GM12874 (cell line): ENCODE measurements around the gene NR5A2.

Experiments used
- TF ChIP-seq, protein P1 (sequence below): IDR thresholded peaks from 2 replicates; pipeline ENCODE4 v1.5.1; 2011; ENCODE audit warnings: low read depth, mild to moderate bottlenecking, control low read depth, low read length, moderate library complexity; ENCODE audit not compliant: insufficient read depth

The NR5A2 gene

DNA sequence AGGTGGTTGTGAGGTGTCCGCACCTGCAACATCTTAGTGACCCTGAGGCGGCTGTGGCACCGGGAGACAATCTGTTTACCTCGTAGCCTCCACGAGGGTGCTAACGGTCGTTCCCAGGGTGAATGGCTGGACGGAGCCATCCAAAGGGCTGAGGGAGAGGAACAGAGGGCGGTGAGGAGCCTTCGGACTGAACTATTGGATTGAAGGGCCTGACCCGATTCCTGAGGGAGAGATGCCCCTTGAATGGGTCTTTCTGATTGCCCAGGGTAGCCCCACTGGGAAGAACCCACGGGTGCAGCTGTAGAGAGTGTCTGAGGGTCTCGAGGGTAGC is 2.3 kb downstream of the NR5A2 start:
- TF ChIP-seq, protein P1, sequence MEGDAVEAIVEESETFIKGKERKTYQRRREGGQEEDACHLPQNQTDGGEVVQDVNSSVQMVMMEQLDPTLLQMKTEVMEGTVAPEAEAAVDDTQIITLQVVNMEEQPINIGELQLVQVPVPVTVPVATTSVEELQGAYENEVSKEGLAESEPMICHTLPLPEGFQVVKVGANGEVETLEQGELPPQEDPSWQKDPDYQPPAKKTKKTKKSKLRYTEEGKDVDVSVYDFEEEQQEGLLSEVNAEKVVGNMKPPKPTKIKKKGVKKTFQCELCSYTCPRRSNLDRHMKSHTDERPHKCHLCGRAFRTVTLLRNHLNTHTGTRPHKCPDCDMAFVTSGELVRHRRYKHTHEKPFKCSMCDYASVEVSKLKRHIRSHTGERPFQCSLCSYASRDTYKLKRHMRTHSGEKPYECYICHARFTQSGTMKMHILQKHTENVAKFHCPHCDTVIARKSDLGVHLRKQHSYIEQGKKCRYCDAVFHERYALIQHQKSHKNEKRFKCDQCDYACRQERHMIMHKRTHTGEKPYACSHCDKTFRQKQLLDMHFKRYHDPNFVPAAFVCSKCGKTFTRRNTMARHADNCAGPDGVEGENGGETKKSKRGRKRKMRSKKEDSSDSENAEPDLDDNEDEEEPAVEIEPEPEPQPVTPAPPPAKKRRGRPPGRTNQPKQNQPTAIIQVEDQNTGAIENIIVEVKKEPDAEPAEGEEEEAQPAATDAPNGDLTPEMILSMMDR: no peak

DNA sequence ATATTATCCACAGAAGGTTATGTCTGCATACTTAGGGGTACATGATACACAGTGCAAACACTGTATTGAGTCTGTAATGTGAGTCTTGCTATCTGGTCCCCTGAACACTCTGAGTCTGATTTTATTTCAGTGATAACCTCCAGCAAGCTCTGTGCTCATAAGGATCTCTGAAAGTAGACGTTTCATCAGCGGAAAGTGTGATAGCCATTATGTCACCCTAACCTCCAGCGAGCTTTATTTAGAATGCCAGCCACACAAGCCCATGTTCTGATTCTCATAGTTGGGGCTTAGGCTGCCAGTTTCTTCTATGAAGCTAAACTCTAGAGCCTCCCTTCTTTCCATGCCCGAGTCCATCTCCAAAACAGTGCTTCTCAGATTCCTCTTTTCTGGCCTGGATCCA is 3.3 kb downstream of the NR5A2 start:
- TF ChIP-seq, protein P1: no peak

DNA sequence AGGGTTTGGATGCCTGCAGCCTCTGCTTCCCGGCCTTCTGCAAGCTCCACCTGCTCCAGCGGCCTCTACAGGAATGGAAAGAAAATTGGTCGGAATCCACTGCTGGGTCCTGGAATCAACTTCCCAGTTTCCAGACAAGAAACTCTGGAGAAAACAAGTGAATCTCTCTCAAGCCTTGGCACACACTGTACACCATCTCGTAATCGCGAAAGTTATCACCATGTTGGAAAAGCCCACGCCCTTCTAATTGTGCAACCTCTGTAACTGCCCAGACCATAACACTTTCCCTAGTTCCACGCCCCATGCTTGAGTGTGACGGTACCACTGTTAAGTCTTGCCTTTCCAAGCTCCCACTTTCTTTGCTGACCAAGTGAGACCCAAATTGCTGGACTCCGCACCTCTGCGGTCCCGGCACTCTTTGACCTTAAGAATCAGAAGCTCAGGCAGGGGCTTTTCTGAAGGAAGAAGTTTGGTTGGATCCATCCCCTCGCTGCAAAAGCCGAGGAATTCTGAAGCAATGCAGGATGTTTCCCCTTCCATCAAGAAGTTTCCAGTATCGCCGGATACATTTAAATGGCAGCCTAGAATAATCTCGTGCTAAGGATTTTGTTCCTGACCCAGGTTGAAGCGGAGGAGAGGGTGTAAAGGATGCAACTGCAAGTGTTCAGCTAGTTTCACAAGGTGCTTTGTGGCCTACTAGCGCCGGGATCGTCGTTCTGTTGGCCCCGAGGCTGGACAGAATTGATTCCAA is 6.2 kb downstream of the NR5A2 start:
- TF ChIP-seq, protein P1: no peak

DNA sequence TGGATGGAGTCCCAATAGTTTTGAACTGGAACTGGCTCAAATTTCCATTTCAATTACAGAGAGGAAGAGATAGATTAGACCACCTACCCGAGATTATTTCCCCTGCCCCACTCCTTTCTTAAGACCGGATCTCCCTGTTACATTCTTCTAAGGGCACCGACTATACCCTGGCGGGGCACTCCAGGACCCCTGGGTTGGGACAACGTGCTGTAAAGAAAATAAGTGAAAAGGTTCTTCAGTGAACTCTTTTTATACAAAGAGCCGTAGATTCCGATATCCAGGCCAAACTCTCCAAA is 6.7 kb downstream of the NR5A2 start:
- TF ChIP-seq, protein P1: no peak

DNA sequence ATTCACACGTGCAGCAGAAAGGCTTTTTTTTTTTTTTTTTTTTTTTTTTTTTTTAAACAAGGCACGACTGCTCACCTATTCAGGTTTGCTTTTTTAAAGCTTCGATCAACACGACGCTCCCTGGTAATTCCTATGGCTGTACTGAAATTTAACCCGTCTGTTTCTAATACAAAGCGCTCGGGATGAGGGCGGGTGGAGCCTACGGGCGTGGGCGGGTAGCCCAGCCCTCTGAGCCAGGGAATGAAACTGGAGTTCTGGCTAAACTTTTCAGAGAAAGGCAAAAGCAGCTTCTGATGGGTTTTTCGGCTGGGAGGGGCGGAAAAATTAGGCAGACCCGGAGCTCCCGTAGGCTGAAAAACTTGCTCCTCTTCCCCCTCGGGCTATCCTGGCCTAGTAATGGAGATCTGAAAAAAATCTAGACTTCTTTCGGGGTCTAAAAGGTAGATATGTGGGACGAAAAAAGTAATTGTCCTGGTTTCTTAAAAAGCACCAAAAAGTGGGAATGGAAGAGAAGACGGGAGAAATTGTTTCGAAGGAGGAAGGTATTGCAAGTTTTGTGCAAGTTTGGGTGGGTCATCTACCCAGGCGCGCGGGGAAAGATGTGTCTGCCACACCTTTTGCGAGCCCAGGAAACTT is 7.4 kb downstream of the NR5A2 start:
- TF ChIP-seq, protein P1: no peak

DNA sequence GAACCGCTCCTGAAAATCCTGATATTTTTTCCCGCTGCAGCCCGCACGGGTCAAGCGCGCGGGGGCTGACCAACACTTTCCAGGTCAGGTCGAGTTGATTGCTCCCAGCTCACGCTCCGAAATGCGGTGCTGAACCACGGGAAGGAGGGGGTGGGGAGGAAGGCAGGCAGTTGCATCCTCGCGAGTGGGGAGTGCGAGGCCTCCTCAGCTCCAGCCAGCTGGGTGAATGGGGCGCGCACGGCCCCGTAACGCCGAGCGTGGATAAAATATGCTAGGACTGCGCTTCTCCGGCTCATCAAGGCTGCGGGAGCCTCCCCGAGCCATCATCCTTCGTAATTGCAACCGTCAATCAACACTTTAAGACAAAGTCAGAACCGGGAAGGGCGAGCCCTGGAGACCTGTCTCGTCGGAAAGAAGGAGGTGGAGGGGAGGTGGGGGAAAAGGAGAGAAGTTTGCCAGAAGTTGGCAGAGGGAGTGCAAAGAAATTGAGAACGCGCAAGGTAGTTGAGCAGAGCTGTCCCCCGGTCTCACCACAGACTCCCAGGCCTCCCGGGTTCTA is 8.0 kb downstream of the NR5A2 start:
- TF ChIP-seq, protein P1: no peak

DNA sequence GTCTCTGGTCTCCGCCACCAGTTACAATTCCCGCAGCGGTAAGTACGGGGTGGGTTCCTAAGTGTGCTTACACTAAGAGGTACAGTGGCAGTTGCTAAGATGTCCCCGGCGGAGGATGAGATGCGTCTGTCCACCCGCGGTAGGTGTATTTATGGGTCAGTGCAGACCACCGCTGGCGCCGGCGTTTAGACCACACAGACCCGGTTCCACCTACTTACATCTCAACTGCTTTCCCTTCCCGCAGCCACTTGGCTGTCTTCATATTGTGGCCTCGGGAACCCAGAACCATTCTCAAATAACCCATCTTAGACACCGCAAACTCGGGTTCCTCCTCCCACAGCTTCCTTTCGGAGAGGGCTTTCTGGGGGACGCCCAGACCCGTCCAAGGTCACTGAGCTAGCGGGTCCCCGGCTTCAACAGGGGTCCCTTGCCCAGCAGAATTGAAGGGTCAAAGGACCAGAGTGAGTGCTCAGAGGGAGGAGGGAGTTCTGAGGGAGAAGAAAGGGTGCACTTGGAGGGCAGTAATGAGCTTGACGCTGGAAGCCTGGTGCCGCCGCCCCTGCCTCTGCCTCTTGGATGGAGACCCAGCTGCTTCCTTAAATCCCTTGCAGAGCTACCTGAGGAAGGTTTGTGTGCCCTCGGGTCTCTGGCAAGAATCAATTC is 8.6 kb downstream of the NR5A2 start:
- TF ChIP-seq, protein P1: no peak
